Measurements from ENCODE around the gene GOPC. TPM values are rescaled to one million over a fixed set of nuclear protein-coding genes. Genes with fewer than 3 reads are reported as not detected.

The GOPC gene
- total and polyA plus RNA-seq, 2 donors (not counting 1 experiment from before 2014, with no cell fraction given) = 8.9 to 26.7 TPM

GRCh38 chr6:117545161-117545595, 57.1 kb downstream of the GOPC start:
- CTCF ChIA-PET = interaction anchor here (0.8 to 0.9 kb wide), 2 partner anchors 9 to 10 kb away, joined by 3 to 4 read pairs; no protein-coding TSS in a partner anchor
- intact Hi-C loops (cut with micrococcal nuclease) = no loop called here

GRCh38 chr6:117544716-117545115, 57.6 kb downstream of the GOPC start:
- peaks cover 15% of the 10 kb centered on the region for H3K4me1 Mint-ChIP-seq
- Histone ChIP-seq H2AFZ (ENCODE audit: insufficient read depth, low read depth, low read length, poor library complexity, severe bottlenecking) (no peak overlapping the region), H3K27me3 (replicated peaks in 1 of 4; ENCODE audit: control extremely low read depth in 1 of 4, control insufficient read depth in 3 of 4, insufficient read depth in 4 of 4, low read length in 3 of 4) (peaks cover 0 to 20% (median 4%) of the 10 kb centered on the region in 4 experiments), H3K9me3 (ENCODE audit: control extremely low read depth in 1 of 3, control insufficient read depth in 2 of 3, insufficient read depth in 1 of 3, low read length in 2 of 3) (peaks cover 0 to 4% (median 0%) of the 10 kb centered on the region in 3 donors), H3K9ac (ENCODE audit: low read length) (no peak overlapping the region), H3K79me2 (ENCODE audit: control insufficient read depth, insufficient read depth, low read length) (no peaks in the 10 kb centered on the region), H3K27ac (ENCODE audit: low read length in 2 of 2) (no peak overlapping the region), H3K4me3 (ENCODE audit: control extremely low read depth in 1 of 5, extremely low read depth in 1 of 5, insufficient read depth in 1 of 5, low read depth in 2 of 5, low read length in 4 of 5) (no peak overlapping the region), H3K4me1 (ENCODE audit: control insufficient read depth in 2 of 2, insufficient read depth in 2 of 2, low read length in 2 of 2) (peaks cover 13 to 15% of the 10 kb centered on the region in 2 donors), H3K4me2 (replicated peaks; ENCODE audit: low read depth, low read length, poor library complexity, severe bottlenecking) (no peak overlapping the region), H4K20me1 (ENCODE audit: control insufficient read depth, insufficient read depth, low read length, poor library complexity, severe bottlenecking) (no peaks in the 10 kb centered on the region), H3K36me3 (replicated peaks in 1 of 2; ENCODE audit: control extremely low read depth in 1 of 2, control insufficient read depth in 1 of 2, extremely low read depth in 1 of 2, insufficient read depth in 2 of 2, low read length in 1 of 2) (no peaks in the 10 kb centered on the region)
- no peak overlapping the region for H3K4me3 Mint-ChIP-seq
- no peaks in the 10 kb centered on the region for H3K9me3 Mint-ChIP-seq (ENCODE audit: insufficient read depth)
- H3K27ac Mint-ChIP-seq = no peak overlapping the region
- ATAC-seq (ENCODE audit: low read depth) (no peak), DNase-seq (no peak)
- TF ChIP-seq EZH2 (IDR thresholded peaks at IDR 0.05; ENCODE audit: borderline replicate concordance, insufficient read depth, low read depth, low read length, poor library complexity, severe bottlenecking) (no peak), CTCF (IDR thresholded peaks at IDR 0.05) (no peak)
- intact Hi-C loops (cut with micrococcal nuclease) = no loop called here
- ChIA-PET CTCF (interaction anchor here (0.8 kb wide), 1 partner anchor 11 kb away, joined by 4 read pairs; no protein-coding TSS in a partner anchor), POLR2A (no interaction called here)
- 77% methylated on average over 3 of the region's 3 CpGs for WGBS (ENCODE audit: insufficient coverage)
- H3K27me3 Mint-ChIP-seq = peaks cover 19% of the 10 kb centered on the region

More at GRCh38 chr6:117545161-117545595, 57.1 kb downstream of the GOPC start:
- Histone ChIP-seq H3K79me2 (ENCODE audit: control insufficient read depth, insufficient read depth, low read length) (no peaks in the 10 kb centered on the region), H3K4me2 (replicated peaks; ENCODE audit: low read depth, low read length, poor library complexity, severe bottlenecking) (no peak overlapping the region), H3K9ac (ENCODE audit: low read length) (no peak overlapping the region), H3K4me1 (ENCODE audit: control insufficient read depth in 2 of 2, insufficient read depth in 2 of 2, low read length in 2 of 2) (peaks cover 13 to 15% of the 10 kb centered on the region in 2 donors), H3K9me3 (ENCODE audit: control extremely low read depth in 1 of 3, control insufficient read depth in 2 of 3, insufficient read depth in 1 of 3, low read length in 2 of 3) (peaks cover 0 to 4% (median 0%) of the 10 kb centered on the region in 3 donors), H2AFZ (ENCODE audit: insufficient read depth, low read depth, low read length, poor library complexity, severe bottlenecking) (no peak overlapping the region), H4K20me1 (ENCODE audit: control insufficient read depth, insufficient read depth, low read length, poor library complexity, severe bottlenecking) (no peaks in the 10 kb centered on the region), H3K4me3 (ENCODE audit: control extremely low read depth in 1 of 5, extremely low read depth in 1 of 5, insufficient read depth in 1 of 5, low read depth in 2 of 5, low read length in 4 of 5) (no peak overlapping the region), H3K36me3 (replicated peaks in 1 of 2; ENCODE audit: control extremely low read depth in 1 of 2, control insufficient read depth in 1 of 2, extremely low read depth in 1 of 2, insufficient read depth in 2 of 2, low read length in 1 of 2) (no peaks in the 10 kb centered on the region), H3K27me3 (replicated peaks in 1 of 4; ENCODE audit: control extremely low read depth in 1 of 4, control insufficient read depth in 3 of 4, insufficient read depth in 4 of 4, low read length in 3 of 4) (peaks cover 0 to 20% (median 4%) of the 10 kb centered on the region in 4 experiments), H3K27ac (ENCODE audit: low read length in 2 of 2) (no peak overlapping the region)
- Mint-ChIP-seq H3K4me3 (no peak overlapping the region), H3K9me3 (ENCODE audit: insufficient read depth) (no peaks in the 10 kb centered on the region), H3K4me1 (peaks cover 15% of the 10 kb centered on the region), H3K27ac (no peak overlapping the region), H3K27me3 (peaks cover 17% of the 10 kb centered on the region)
- no peak for TF ChIP-seq CTCF (IDR thresholded peaks at IDR 0.05)
- DNase-seq (no peak), ATAC-seq (ENCODE audit: low read depth) (no peak)
- POLR2A ChIA-PET = no interaction called here
- WGBS (ENCODE audit: insufficient coverage) = 100% methylated on average over 1 of the region's 4 CpGs
